ENCODE data around the gene TMEM202. TPM values are rescaled to one million over a fixed set of nuclear protein-coding genes. Genes with fewer than 3 reads are reported as not detected.
"Not testable (repeated sequence)": the region's sequence is repeated elsewhere in the genome, so short reads cannot be mapped to it uniquely, and the experiment has no call there.

The TMEM202 gene
- total RNA-seq, 1 donor from 2014 or later: not detected

GRCh38 chr15:72375501-72375845 lies 22.6 kb upstream of the TMEM202 start:
- H3K4me3 Mint-ChIP-seq: peak overlapping the region; percentile 85
- no peak for TF ChIP-seq CTCF (IDR thresholded peaks at IDR 0.05; ENCODE audit: unreplicated experiment)
- no peak for DNase-seq (ENCODE audit: low spot score in 2 of 2, unreplicated experiment in 2 of 2)
- no peaks in the 10 kb centered on the region for H3K9me3 Mint-ChIP-seq
- H3K27ac Mint-ChIP-seq: peak overlapping the region; percentile 95
- H3K4me1 Mint-ChIP-seq: peaks cover 33% of the 10 kb centered on the region
- no peaks in the 10 kb centered on the region for H3K36me3 Mint-ChIP-seq
- H3K27me3 Mint-ChIP-seq (ENCODE audit: low read depth): peaks cover 6% of the 10 kb centered on the region

DNA sequence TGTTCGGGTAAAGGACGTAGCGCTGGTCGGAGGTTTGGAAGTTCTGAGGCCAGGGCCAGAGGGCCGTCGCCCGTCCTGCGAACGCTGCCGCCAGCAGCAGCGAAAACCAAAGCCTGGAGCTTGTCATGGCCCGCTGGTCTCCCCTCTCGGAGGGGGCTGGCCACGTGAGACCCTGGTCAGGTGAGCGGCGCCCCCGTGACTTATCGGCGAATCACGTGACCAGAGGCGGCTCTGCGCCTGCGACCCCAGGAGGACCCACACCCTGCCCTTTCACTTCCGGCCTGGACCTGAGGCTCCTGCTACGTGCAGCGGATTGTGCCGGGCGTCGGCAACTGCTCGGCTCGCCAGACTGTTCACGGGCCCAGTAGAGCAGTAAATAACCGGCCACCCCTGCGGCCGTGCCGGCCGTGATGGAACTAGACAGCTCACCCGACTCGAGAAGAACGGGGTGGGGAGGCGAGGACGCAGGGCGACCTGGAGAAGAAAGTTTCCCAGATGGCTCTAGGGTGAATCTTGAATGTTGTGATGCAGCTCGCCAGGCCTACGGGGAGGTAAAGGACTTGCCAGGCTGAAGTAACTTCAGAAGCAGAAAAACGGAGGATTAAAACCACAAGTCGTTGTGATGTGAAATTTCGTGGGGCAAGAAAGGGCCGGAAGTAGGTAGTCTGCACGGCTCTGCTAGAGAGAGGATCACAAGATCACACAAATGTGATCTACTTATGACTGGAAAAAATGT lies 22.1 kb upstream of the TMEM202 start, which contains the start of gene HEXA:
Gene HEXA, minus strand, starts transcription at position 169 of the 736 bp plus-strand sequence. Its CDS starts 42 bp downstream, at position 127.
- peaks cover 10% of the 10 kb centered on the region for H3K27me3 Mint-ChIP-seq (ENCODE audit: low read depth)
- H3K4me1 Mint-ChIP-seq: peaks cover 33% of the 10 kb centered on the region
- no peaks in the 10 kb centered on the region for H3K36me3 Mint-ChIP-seq
- H3K4me3 Mint-ChIP-seq: peak within 1 kb of the TSS; percentile 85
- no peak for TF ChIP-seq CTCF (IDR thresholded peaks at IDR 0.05; ENCODE audit: unreplicated experiment)
- no peaks in the 10 kb centered on the region for H3K9me3 Mint-ChIP-seq
- H3K27ac Mint-ChIP-seq: peak within 1 kb of the TSS; percentile 95
- DNase-seq (ENCODE audit: low spot score in 2 of 2, unreplicated experiment in 2 of 2): peak; percentile 93 to 100

DNA sequence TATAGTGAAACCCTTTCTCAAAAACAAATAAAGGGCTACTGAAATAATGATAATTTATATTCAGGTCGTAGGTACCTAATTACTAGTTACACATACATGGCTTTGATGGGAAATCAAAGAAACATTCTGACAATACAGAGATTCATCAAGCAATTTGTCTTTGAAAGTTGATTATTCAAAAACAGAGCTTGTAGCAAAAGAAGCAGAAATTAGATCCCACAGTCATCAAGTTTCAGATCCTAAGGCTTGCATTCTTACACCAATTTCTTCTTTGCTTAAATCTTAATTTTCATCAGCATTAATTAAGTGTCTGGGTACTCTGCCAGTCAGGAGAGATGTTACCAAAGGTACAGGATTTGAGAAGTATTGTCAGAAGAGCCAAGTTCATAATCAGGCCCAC lies 20.8 kb upstream of the TMEM202 start:
- Mint-ChIP-seq H3K27ac (no peak overlapping the region), H3K9me3 (no peaks in the 10 kb centered on the region), H3K4me3 (no peak overlapping the region), H3K4me1 (peaks cover 33% of the 10 kb centered on the region), H3K27me3 (ENCODE audit: low read depth) (peaks cover 18% of the 10 kb centered on the region), H3K36me3 (no peaks in the 10 kb centered on the region)
- no peak for TF ChIP-seq CTCF (IDR thresholded peaks at IDR 0.05; ENCODE audit: unreplicated experiment)
- DNase-seq (ENCODE audit: low spot score in 2 of 2, unreplicated experiment in 2 of 2): no peak

GRCh38 chr15:72379106-72379505 lies 19.0 kb upstream of the TMEM202 start:
- H3K4me3 Mint-ChIP-seq; H3K9me3 Mint-ChIP-seq; DNase-seq (ENCODE audit: low spot score in 2 of 2, unreplicated experiment in 2 of 2); H3K27ac Mint-ChIP-seq; H3K36me3 Mint-ChIP-seq: not testable (repeated sequence)
- Mint-ChIP-seq H3K4me1 (peaks cover 27% of the 10 kb centered on the region), H3K27me3 (ENCODE audit: low read depth) (peaks cover 34% of the 10 kb centered on the region)

DNA sequence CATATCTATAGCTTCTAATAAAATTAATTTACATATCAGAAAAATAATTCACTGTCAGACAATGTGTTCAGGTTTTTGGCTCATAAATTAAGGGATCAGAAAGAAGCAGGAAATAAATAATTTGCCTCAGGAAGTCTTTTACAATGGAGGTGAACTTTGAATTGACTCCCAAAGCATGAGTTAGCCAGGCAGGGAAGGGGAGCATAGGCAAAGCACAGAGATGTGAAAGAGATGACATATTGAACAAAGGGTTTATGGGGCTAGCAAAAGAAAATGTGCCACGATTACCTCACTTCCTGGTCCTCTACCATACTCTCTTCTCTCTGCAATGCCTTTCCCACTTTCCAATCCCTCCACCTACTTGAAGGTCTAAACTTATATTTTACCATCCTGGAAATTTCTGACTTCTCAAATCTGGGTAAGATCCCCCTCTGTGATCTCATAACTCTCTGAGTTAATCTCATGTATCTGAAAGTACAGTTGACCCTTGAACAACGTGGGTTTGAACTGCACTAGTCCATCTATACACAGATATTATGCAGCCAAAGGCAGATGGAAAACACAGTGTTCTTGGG lies 18.2 kb upstream of the TMEM202 start:
- no peak for DNase-seq (ENCODE audit: low spot score in 2 of 2, unreplicated experiment in 2 of 2)
- Mint-ChIP-seq H3K4me3 (no peak overlapping the region), H3K4me1 (peaks cover 18% of the 10 kb centered on the region), H3K9me3 (no peaks in the 10 kb centered on the region), H3K27me3 (ENCODE audit: low read depth) (peaks cover 43% of the 10 kb centered on the region), H3K27ac (no peak overlapping the region), H3K36me3 (no peaks in the 10 kb centered on the region)
- TF ChIP-seq CTCF (IDR thresholded peaks at IDR 0.05; ENCODE audit: unreplicated experiment): no peak

DNA sequence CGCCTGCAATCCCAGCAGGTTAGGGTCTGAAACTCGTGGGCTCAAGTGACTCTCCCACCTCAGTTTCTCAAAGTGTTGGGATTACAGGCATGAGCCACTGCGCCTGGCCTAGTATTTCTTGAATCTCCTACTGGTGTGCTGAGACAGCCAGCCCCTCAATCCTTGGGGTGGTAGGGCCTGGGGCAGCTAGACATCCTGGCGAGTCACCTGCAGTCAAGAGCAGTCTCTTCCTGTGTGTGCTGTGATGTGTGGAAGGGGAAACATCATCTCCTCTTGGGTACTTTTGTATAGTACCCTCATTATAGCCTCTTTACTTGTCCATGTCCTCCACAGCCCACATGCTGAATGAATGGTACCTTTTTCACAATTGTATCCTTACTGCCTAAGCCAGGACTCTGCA lies 17.4 kb upstream of the TMEM202 start:
- no peaks in the 10 kb centered on the region for H3K36me3 Mint-ChIP-seq
- H3K4me1 Mint-ChIP-seq: peaks cover 10% of the 10 kb centered on the region

More for the DNA sequence above, 17.4 kb upstream of the TMEM202 start:
- Mint-ChIP-seq H3K27me3 (ENCODE audit: low read depth) (peaks cover 51% of the 10 kb centered on the region), H3K9me3 (no peaks in the 10 kb centered on the region), H3K27ac (no peak overlapping the region), H3K4me3 (no peak overlapping the region)
- no peak for DNase-seq (ENCODE audit: low spot score in 2 of 2, unreplicated experiment in 2 of 2)
- no peak for TF ChIP-seq CTCF (IDR thresholded peaks at IDR 0.05; ENCODE audit: unreplicated experiment)
